ENCODE measurements around the gene SMPD3.

- TF ChIP-seq CTCF (IDR thresholded peaks at IDR 0.05) (no peak), POLR2A (IDR thresholded peaks at IDR 0.05) (no peak)
Observed at GRCh38 chr16:68473358-68474070, 25.2 kb upstream of the SMPD3 start.
